PFSK-1 (cell line): Measurements from ENCODE around the gene MYO10.

ENCODE experiments used
- FOXP2 ChIP-seq: optimal IDR thresholded peaks from 2 replicates; pipeline ENCODE3; 2011; ENCODE audit warnings: borderline replicate concordance, control low read depth, inconsistent platforms; ENCODE audit not compliant: insufficient read depth; ENCODE audit errors: extremely low read length, extremely low read depth
- POLR2AphosphoS5 ChIP-seq: IDR thresholded peaks from 2 replicates; pipeline ENCODE4 v1.6.1; 2012; ENCODE audit warnings: low read depth, mild to moderate bottlenecking, control low read depth, low read length, moderate library complexity
- SIN3A ChIP-seq: IDR thresholded peaks from 2 replicates; pipeline ENCODE4 v1.6.1; 2012; ENCODE audit warnings: mild to moderate bottlenecking, low read length, moderate library complexity, borderline replicate concordance; ENCODE audit not compliant: insufficient read depth
- TAF1 ChIP-seq: IDR thresholded peaks from 2 replicates; pipeline ENCODE4 v1.6.1; 2012; ENCODE audit warnings: low read length, control low read depth, borderline replicate concordance; ENCODE audit not compliant: insufficient read depth
- TF ChIP-seq, protein P1 (sequence below), 2 experiments: IDR thresholded peaks; 2 replicates each; pipeline versions ENCODE4 v1.6.1 to v1.8.0; 2011 to 2012; ENCODE audit warnings: low read depth in 2 of 2, low read length in 2 of 2, control low read depth in 1 of 2, inconsistent platforms in 1 of 2, mild to moderate bottlenecking in 1 of 2, moderate library complexity in 1 of 2; ENCODE audit not compliant: insufficient read depth in 1 of 2

MYO10 gene

DNA sequence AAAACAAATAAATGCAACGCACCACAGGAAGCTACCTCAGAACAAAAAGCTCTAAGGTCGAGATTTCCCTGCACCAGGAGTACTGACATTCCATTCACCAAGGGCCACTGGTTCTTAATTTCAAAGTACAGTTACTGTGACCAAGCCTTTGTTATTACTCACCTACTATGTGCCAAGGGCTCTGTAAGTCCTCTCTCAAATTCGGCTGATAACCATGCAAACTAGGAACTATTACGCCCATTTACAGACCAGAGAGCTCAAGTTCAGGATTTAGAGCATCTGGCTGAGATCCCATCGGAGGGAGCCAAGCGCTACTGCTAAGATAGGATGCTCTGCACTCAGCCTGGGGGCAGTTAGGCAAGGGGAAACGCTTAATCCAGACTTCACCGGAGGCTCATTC is 5.6 kb downstream of the MYO10 start:
- TF ChIP-seq POLR2AphosphoS5 (no peak), SIN3A (no peak), FOXP2 (no peak), TAF1 (no peak)
- TF ChIP-seq, protein P1, sequence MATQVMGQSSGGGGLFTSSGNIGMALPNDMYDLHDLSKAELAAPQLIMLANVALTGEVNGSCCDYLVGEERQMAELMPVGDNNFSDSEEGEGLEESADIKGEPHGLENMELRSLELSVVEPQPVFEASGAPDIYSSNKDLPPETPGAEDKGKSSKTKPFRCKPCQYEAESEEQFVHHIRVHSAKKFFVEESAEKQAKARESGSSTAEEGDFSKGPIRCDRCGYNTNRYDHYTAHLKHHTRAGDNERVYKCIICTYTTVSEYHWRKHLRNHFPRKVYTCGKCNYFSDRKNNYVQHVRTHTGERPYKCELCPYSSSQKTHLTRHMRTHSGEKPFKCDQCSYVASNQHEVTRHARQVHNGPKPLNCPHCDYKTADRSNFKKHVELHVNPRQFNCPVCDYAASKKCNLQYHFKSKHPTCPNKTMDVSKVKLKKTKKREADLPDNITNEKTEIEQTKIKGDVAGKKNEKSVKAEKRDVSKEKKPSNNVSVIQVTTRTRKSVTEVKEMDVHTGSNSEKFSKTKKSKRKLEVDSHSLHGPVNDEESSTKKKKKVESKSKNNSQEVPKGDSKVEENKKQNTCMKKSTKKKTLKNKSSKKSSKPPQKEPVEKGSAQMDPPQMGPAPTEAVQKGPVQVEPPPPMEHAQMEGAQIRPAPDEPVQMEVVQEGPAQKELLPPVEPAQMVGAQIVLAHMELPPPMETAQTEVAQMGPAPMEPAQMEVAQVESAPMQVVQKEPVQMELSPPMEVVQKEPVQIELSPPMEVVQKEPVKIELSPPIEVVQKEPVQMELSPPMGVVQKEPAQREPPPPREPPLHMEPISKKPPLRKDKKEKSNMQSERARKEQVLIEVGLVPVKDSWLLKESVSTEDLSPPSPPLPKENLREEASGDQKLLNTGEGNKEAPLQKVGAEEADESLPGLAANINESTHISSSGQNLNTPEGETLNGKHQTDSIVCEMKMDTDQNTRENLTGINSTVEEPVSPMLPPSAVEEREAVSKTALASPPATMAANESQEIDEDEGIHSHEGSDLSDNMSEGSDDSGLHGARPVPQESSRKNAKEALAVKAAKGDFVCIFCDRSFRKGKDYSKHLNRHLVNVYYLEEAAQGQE (IDR thresholded peaks at IDR 0.05; ENCODE audit: insufficient read depth in 1 of 2, low read depth in 2 of 2, low read length in 2 of 2), result no peak

DNA sequence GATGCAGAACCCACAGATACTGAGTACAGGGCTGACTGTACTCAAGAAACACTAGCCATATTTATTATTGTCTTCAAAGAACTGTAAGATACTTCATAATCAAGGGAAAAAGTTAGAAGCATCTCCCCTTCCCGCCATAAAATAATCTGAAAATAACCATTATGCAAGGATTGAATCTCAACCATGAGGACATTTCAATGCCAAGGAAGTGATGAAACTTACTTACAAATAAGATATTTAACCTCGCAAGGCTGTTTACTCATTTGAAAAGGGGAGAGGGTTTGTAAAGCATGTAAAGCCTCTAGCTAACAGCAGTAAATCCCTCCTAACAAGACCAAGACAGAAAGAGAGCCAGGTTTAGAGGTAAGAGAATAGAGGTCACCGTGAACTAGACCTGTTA is 6.3 kb downstream of the MYO10 start:
- TF ChIP-seq POLR2AphosphoS5, result no peak
- TF ChIP-seq TAF1, result no peak
- TF ChIP-seq, protein P1 (IDR thresholded peaks at IDR 0.05; ENCODE audit: insufficient read depth in 1 of 2, low read depth in 2 of 2, low read length in 2 of 2), result no peak
- no peak for TF ChIP-seq SIN3A
- no peak for TF ChIP-seq FOXP2

DNA sequence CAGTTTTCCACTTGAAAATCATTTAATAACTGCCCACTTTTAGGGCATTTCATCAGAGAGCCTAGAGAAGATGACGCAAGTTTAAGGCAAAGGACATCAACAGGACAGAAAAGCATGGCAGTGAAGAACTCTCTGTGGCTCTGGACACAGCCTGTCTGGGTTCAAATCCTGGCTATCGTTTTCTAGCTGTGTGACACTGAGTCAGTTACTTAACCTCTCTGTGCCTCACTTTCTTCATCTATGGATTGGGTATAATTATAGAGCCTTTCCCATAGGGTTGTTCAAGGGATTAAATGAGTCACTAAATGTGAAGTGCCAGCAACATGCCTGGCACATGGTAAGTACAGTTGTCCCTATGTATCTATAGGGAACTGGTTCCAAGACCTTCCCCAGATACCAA is 6.7 kb downstream of the MYO10 start:
- TF ChIP-seq TAF1 (no peak), POLR2AphosphoS5 (no peak), FOXP2 (no peak), SIN3A (no peak)
- TF ChIP-seq, protein P1 (IDR thresholded peaks at IDR 0.05; ENCODE audit: insufficient read depth in 1 of 2, low read depth in 2 of 2, low read length in 2 of 2), result no peak

DNA sequence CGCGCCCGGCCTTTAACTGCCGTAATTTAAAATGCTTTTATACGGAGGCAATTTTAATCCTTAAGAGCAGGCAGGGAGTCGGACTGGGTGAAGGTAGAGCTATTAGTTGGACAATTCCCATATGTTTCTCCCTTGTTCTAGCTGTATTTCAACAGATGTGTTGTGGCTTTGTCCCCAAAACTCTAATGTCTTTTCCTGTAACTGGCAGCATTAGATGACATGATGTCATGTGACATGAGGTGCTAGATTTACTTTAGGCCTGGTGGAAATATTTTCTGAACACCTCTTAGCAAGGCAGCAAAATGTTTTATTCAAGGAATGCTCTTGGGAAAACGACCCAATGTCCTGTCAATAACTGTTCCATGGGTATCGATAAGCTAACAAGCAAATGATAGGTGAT is 8.5 kb downstream of the MYO10 start:
- TF ChIP-seq FOXP2 (no peak), POLR2AphosphoS5 (no peak), SIN3A (no peak), TAF1 (no peak)
- TF ChIP-seq, protein P1 (IDR thresholded peaks at IDR 0.05; ENCODE audit: insufficient read depth in 1 of 2, low read depth in 2 of 2, low read length in 2 of 2), result no peak

DNA sequence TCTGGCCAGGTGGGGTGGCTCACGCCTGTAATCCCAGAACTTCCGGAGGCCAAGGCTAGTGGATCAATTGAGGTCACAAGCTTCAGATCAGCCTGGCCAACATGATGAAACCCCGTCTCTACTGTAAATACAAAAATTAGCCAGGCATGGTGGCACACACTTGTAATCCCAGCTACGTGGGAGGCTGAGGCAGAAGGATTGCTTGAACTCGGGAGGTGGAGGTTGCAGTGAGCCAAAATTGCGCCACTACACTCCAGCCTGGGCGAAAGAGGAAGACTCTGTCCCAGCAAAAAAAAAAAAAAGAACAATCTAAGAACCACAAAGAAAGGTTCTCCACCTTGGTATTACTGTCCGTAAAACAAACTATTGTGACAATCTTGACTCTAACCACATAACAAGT is 9.7 kb downstream of the MYO10 start:
- TF ChIP-seq, protein P1 (IDR thresholded peaks at IDR 0.05; ENCODE audit: insufficient read depth in 1 of 2, low read depth in 2 of 2, low read length in 2 of 2), result no peak
- TF ChIP-seq TAF1 (no peak), SIN3A (no peak), FOXP2 (no peak), POLR2AphosphoS5 (no peak)
